OCI-LY3 (cell line): ENCODE data around the gene CCDC38.
"Not testable (repeated sequence)": the region's sequence is repeated elsewhere in the genome, so short reads cannot be mapped to it uniquely, and the experiment has no call there.

Experiments used
- EZH2phosphoT487 ChIP-seq: fragments of 200-600 bp; shearing (Covaris generic); IDR thresholded peaks from 2 replicates; pipeline ENCODE4 v1.6.1; 2018; ENCODE audit warnings: antibody characterized with exemption, mixed run types, low read depth
- TF ChIP-seq, protein P1 (sequence below): fragments of 200-600, 300-600 bp; sonication (generic); IDR thresholded peaks from 2 replicates; pipeline ENCODE4 v1.5.1; 2014; ENCODE audit warnings: antibody characterized with exemption, low read length, low read depth

DNA sequence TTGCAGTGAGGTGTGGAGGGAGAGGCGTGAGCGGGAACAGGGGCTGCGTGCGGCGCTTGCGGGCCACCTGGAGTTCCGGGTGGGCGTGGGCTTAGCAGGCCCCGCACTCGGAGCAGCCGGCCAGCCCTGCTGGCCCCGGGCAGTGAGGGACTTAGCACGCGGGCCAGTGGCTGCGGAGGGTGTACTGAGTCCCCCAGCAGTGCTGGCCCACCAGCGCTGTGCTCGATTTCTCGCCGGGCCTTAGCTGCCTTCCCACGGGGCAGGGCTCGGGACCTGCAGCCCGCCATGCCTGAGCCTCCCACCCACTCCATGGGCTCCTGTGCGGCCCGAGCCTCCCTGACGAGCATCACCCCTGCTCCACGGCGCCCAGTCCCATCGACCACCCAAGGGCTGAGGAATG, 26.7 kb upstream of the CCDC38 start:
- TF ChIP-seq, protein P1, sequence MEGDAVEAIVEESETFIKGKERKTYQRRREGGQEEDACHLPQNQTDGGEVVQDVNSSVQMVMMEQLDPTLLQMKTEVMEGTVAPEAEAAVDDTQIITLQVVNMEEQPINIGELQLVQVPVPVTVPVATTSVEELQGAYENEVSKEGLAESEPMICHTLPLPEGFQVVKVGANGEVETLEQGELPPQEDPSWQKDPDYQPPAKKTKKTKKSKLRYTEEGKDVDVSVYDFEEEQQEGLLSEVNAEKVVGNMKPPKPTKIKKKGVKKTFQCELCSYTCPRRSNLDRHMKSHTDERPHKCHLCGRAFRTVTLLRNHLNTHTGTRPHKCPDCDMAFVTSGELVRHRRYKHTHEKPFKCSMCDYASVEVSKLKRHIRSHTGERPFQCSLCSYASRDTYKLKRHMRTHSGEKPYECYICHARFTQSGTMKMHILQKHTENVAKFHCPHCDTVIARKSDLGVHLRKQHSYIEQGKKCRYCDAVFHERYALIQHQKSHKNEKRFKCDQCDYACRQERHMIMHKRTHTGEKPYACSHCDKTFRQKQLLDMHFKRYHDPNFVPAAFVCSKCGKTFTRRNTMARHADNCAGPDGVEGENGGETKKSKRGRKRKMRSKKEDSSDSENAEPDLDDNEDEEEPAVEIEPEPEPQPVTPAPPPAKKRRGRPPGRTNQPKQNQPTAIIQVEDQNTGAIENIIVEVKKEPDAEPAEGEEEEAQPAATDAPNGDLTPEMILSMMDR = not testable (repeated sequence)
- not testable (repeated sequence) for TF ChIP-seq EZH2phosphoT487
